ENCODE measurements around the gene CCDC88C.

- no peak for TF ChIP-seq CTCF (IDR thresholded peaks at IDR 0.05)
- no peak for TF ChIP-seq POLR2AphosphoS5 (IDR thresholded peaks at IDR 0.05)
- no peak for TF ChIP-seq POLR2A (IDR thresholded peaks at IDR 0.05)
Observed at GRCh38 chr14:91354221-91354916, 63.3 kb downstream of the CCDC88C start.
